Measurements from ENCODE around the gene PPTC7. TPM values are rescaled to one million over a fixed set of nuclear protein-coding genes. Genes with fewer than 3 reads are reported as not detected.

The PPTC7 gene
- total and polyA plus RNA-seq, 2 of the 8 experiments (the other 6 are each of a cell fraction or from before 2014, with no cell fraction given), result 8.1 to 15.9 TPM

DNA sequence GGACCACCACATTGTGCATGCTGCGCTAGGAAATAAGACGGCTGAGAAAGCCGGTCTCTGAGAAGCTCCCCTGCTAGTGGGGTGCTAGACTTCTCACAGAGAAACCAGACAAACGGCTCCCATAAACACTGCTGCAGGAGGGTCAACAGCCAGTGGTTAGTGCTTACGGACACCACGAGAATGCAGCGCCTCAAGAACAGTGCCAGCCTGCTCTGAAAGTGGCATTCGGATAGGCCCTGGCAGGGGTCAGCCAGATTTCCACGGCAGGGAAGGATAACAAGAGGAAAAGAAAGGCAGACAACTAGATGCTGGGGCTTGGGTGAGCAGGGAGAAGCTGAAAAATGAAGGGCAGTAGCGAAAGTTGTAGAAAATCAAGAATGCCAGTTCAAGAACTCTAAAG is 26.4 kb downstream of the PPTC7 start:
- peaks cover 0 to 62% of the 10 kb centered on the region in 2 experiments; a peak in 2 of 4 replicates for H3K79me2 ChIP-seq (ENCODE audit: control insufficient read depth in 1 of 2, insufficient read depth in 2 of 2, low read length in 2 of 2)
- no peak overlapping the region for H2BK15ac ChIP-seq (ENCODE audit: low read length)
- peaks cover 7% of the 10 kb centered on the region; the same call in 1 of the 2 replicates for H3K79me1 ChIP-seq (ENCODE audit: low read depth, low read length)
- no peak overlapping the region for H3K18ac ChIP-seq (ENCODE audit: extremely low read depth, low read length)
- ChIA-PET CTCF (ENCODE audit: partially characterized antibody) (interaction anchor here (10.5 kb wide), 1 partner anchor 42 kb away, joined by 190 read pairs; no protein-coding TSS in a partner anchor), POLR2A (ENCODE audit: partially characterized antibody) (no interaction called here)
- no peaks in the 10 kb centered on the region for H3K23me2 ChIP-seq (ENCODE audit: low read depth, low read length)
- H3K56ac ChIP-seq (replicated peaks; ENCODE audit: insufficient read length, low read depth, low read length), result no peak overlapping the region
- no peak overlapping the region for H2BK20ac ChIP-seq (ENCODE audit: low read length)
- DNase-seq (ENCODE audit: low read depth in 1 of 2, low spot score in 2 of 2), result no peak
- no peak overlapping the region for H4K91ac ChIP-seq (replicated peaks; ENCODE audit: insufficient read length, low read length)
- no peak overlapping the region for H3K4ac ChIP-seq (replicated peaks; ENCODE audit: insufficient read length, low read depth, low read length)
- no peak overlapping the region for H3K4me3 ChIP-seq (ENCODE audit: extremely low read depth in 1 of 4, insufficient read depth in 2 of 4, low read depth in 3 of 4, low read length in 4 of 4)
- H2AFZ ChIP-seq (ENCODE audit: low read length), result no peak overlapping the region
- H3K9me3 ChIP-seq (ENCODE audit: insufficient read depth in 2 of 2, low read depth in 1 of 2, low read length in 1 of 2), result no peaks in the 10 kb centered on the region
- no peak overlapping the region for H3K4me2 ChIP-seq (ENCODE audit: insufficient read depth in 1 of 2, low read depth in 2 of 2, low read length in 2 of 2)
- no peak overlapping the region for H3K9ac ChIP-seq (replicated peaks in 1 of 4; ENCODE audit: extremely low read depth in 1 of 4, low read depth in 3 of 4, low read length in 3 of 4)
- no peak overlapping the region for H3K14ac ChIP-seq (ENCODE audit: insufficient read length)
- H3K36me3 ChIP-seq (ENCODE audit: control insufficient read depth in 2 of 4, insufficient read depth in 4 of 4, low read length in 3 of 4), result no peaks in the 10 kb centered on the region
- H2BK120ac ChIP-seq (replicated peaks; ENCODE audit: low read depth, low read length), result no peak overlapping the region
- no peak for FAIRE-seq
- no peak overlapping the region for H4K5ac ChIP-seq (ENCODE audit: insufficient read length, low read depth, low read length)
- no peaks in the 10 kb centered on the region for H3K27me3 ChIP-seq (replicated peaks in 1 of 4; ENCODE audit: control insufficient read depth in 3 of 4, extremely low read depth in 1 of 4, insufficient read depth in 3 of 4, low read length in 3 of 4)
- no peak overlapping the region for H2BK12ac ChIP-seq (ENCODE audit: low read depth, low read length)
- H3K27ac ChIP-seq (ENCODE audit: low read depth, low read length), result no peak overlapping the region
- H4K20me1 ChIP-seq (replicated peaks in 1 of 2; ENCODE audit: control insufficient read depth in 1 of 2, insufficient read depth in 2 of 2, low read length in 2 of 2), result peaks cover 0 to 6% of the 10 kb centered on the region in 2 experiments
- no peak overlapping the region for H2AK5ac ChIP-seq (ENCODE audit: low read depth, low read length)
- no peak overlapping the region for H2BK5ac ChIP-seq (ENCODE audit: low read depth, low read length)
- H3K4me1 ChIP-seq (replicated peaks in 1 of 4; ENCODE audit: control insufficient read depth in 3 of 4, insufficient read depth in 4 of 4, low read length in 3 of 4), result no peaks in the 10 kb centered on the region
- WGBS, 2 experiments (ENCODE audit: extremely low coverage in 1 of 2, insufficient coverage in 1 of 2, insufficient read length in 1 of 2, insufficient replicate concordance in 2 of 2, low coverage in 1 of 2, low lambda C conversion rate in 2 of 2, missing lambda C conversion rate in 1 of 2), result 87% methylated on average over 10 of the region's 10 CpGs; no CpG with 5 or more reads in 1 of the 2 experiments
- H4K8ac ChIP-seq (ENCODE audit: extremely low read depth, insufficient read depth, low read length), result no peak overlapping the region
- no peak overlapping the region for H3K23ac ChIP-seq (ENCODE audit: insufficient read length)
- no peak for TF ChIP-seq EZH2 (IDR thresholded peaks at IDR 0.05; ENCODE audit: low read depth, low read length, severe bottlenecking)
- no peak for TF ChIP-seq SP2 (IDR thresholded peaks at IDR 0.05; ENCODE audit: low read length)
- TF ChIP-seq BRCA1 (IDR thresholded peaks at IDR 0.05; ENCODE audit: low read depth, low read length), result no peak
- no peak for TF ChIP-seq KDM1A (IDR thresholded peaks at IDR 0.05; ENCODE audit: borderline replicate concordance, low read length)
- TF ChIP-seq RXRA (IDR thresholded peaks at IDR 0.05; ENCODE audit: insufficient read depth, low read depth, low read length), result no peak
- TF ChIP-seq, protein P1, sequence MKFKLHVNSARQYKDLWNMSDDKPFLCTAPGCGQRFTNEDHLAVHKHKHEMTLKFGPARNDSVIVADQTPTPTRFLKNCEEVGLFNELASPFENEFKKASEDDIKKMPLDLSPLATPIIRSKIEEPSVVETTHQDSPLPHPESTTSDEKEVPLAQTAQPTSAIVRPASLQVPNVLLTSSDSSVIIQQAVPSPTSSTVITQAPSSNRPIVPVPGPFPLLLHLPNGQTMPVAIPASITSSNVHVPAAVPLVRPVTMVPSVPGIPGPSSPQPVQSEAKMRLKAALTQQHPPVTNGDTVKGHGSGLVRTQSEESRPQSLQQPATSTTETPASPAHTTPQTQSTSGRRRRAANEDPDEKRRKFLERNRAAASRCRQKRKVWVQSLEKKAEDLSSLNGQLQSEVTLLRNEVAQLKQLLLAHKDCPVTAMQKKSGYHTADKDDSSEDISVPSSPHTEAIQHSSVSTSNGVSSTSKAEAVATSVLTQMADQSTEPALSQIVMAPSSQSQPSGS (IDR thresholded peaks at IDR 0.05; ENCODE audit: low read length), result no peak
- TF ChIP-seq TBP (IDR thresholded peaks at IDR 0.05; ENCODE audit: low read depth, low read length), result no peak
- TF ChIP-seq TCF12 (IDR thresholded peaks at IDR 0.05; ENCODE audit: low read depth, low read length), result no peak
- no peak for TF ChIP-seq JUND (IDR thresholded peaks at IDR 0.05; ENCODE audit: low read length)
- TF ChIP-seq KDM5A (IDR thresholded peaks at IDR 0.05; ENCODE audit: low read length), result no peak
- TF ChIP-seq KDM4A (IDR thresholded peaks at IDR 0.05; ENCODE audit: low read depth, low read length, severe bottlenecking), result no peak
- no peak for TF ChIP-seq SIRT6 (IDR thresholded peaks at IDR 0.05; ENCODE audit: low read length)
- no peak for TF ChIP-seq RBBP5 (IDR thresholded peaks at IDR 0.05; ENCODE audit: borderline replicate concordance, low read depth, low read length)
